Subcutaneous adipose tissue (tissue), 4 donors: ENCODE results near the gene CT55. TPM values are rescaled to one million over a fixed set of nuclear protein-coding genes. Genes with fewer than 3 reads are reported as not detected.

Experiments used
- CTCF ChIP-seq: fragments of 450-650 bp; IDR thresholded peaks from one replicate; pipeline ENCODE4 v1.5.1; 2016; ENCODE audit warnings: low read depth, mild to moderate bottlenecking, control low read depth, antibody characterized with exemption, moderate library complexity
- total RNA-seq, 4 donors: library from RNA; depleted of rRNA; stranded (reverse); fragments of >200 nt; gene quantifications; one replicate each; pipeline ENCODE4 v1.1.0, GENCODE V29; 2016

The CT55 gene
- total RNA-seq, 4 donors from 2014 or later, result not detected

GRCh38 chrX:135109554-135109953 is 61.6 kb downstream of the CT55 start:
- no peak for TF ChIP-seq CTCF

Other genes starting within 250 kb of the CT55 start
- 10 to 100 TPM in 1 of 4 donors, 1 to 10 TPM in 3; 3.6 to 10.4 (median 6.6) TPM for gene SMIM10, start 180.4 kb downstream of the CT55 start, total RNA-seq
- gene RTL8B, start 148.9 kb downstream of the CT55 start, total RNA-seq, result 10 to 100 TPM in 1 of 4 donors, 1 to 10 TPM in 3; 4.1 to 10.6 (median 7.0) TPM
- gene RTL8C, start 139.0 kb downstream of the CT55 start, total RNA-seq, result 10 to 100 TPM; 31.3 to 76.1 (median 53.8) TPM
- 10 to 100 TPM; 11.2 to 30.0 (median 13.3) TPM for gene RTL8A, start 119.3 kb downstream of the CT55 start, total RNA-seq
- gene SMIM10L2B, start 72.7 kb downstream of the CT55 start, total RNA-seq, result 1 to 10 TPM in 2 of 4 donors, under 1 TPM in 1, not detected in 1; 0.34 to 1.9 (median 1.1) TPM
- gene ETDB, start 50.9 kb downstream of the CT55 start, total RNA-seq, result not detected
- gene ETDA, start 80.7 kb upstream of the CT55 start, total RNA-seq, result not detected
- gene ETDC, start 138.1 kb upstream of the CT55 start, total RNA-seq, result not detected
- gene ZNF75D, start 172.7 kb upstream of the CT55 start, total RNA-seq, result 10 to 100 TPM in 3 of 4 donors, 1 to 10 TPM in 1; 7.5 to 17.9 (median 11.5) TPM
- gene ZNF449, start 173.4 kb upstream of the CT55 start, total RNA-seq, result 10 to 100 TPM; 11.9 to 19.5 (median 16.2) TPM